HG03196 (cell line): ENCODE measurements around the gene SUN1.
"Not testable (repeated sequence)": the region's sequence is repeated elsewhere in the genome, so short reads cannot be mapped to it uniquely, and the experiment has no call there.

Experiments used
- ATAC-seq: cut with Tn5 transposase; IDR thresholded peaks from one replicate; pipeline ENCODE4 v1.9.1; 2021; ENCODE audit not compliant: unreplicated experiment

Gene SUN1

DNA sequence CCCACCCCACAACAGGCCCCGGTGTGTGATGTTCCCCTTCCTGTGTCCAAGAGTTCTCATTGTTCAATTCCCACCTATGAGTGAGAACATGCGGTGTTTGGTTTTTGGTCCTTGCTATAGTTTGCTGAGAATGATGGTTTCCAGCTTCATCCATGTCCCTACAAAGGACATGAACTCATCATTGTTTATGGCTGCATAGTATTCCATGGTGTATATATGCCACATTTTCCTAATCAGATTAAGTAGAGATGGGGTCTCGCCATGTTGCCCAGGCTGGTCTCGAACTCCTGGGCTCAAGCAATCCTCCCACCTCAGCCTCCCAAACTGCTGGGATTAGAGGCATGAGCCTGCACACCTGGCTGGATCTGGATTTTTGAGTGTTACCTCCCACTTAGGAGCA lies 28.5 kb upstream of the SUN1 start:
- ATAC-seq: not testable (repeated sequence)

DNA sequence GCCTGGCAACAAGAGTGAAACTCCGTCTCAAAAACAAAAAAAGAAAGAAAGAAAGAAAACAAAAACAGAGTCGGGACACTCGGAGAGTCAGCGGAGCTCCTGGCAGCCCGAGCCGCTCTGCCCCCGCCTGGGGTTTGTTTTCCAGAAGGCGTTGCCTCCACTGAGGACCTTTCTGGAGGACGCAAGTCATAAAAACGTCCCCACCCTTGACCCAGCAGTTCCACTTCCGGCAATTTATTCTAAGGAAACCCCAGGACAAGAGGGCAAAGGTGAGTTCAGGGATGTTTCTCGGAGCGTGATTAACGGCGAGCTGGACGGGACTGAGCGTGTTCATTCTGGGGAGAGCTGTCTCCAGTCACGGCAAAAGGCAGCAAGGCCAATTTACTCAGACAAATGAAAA lies 27.0 kb upstream of the SUN1 start:
- ATAC-seq: no peak

GRCh38 chr7:815284-816216 lies 16.7 kb upstream of the SUN1 start:
- no peak for ATAC-seq

GRCh38 chr7:816300-816750 lies 16.0 kb upstream of the SUN1 start:
- ATAC-seq: peak; percentile 85

DNA sequence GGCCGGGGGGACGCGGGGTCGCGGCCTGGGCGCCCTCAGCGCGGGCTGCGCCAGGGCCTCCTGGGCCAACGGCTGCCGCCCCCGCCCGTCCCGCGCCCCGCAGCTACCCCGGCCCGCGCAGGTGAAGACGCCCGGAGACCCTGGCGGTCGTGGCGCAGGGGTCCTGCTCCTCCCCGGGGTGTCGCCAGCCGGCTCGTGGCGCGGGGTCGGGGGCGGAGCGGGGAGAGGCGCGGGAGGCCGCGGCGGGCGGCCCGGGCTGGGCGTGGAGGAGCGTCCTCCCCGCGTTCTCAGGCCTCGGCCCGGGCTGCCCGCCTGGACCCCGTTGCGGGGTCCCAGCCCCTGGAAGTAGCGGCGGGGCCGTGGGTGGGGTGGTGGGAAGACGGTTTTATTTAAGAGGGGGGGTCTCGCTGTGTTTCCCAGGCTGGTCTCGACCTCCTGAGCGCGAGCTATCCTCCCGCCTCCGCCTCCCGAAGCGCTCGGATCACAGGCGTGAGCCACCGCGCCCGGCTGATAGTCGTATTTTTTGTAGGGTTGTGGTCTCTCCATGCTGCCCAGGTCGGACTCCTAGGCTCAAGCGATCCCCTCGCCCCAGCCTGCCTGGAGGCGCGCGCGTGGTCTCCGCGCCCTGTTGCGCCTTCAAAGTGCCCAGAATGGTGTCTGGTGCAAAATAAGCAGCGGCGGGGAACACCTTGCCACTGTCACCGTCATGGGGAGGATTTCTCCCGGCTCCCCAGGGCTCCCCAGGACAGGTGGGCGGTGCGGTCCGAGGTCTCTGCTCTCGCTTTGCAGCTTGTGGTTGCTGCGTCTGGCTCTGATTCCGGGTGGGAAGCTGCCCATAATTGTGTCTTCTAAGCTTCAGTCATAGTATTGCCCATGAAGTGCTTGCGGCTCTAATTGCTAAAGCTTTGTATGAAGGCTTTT lies 15.3 kb upstream of the SUN1 start:
- peak; percentile 14 for ATAC-seq

GRCh38 chr7:818031-818699 lies 14.1 kb upstream of the SUN1 start:
- no peak for ATAC-seq

GRCh38 chr7:820341-820740 lies 11.9 kb upstream of the SUN1 start:
- ATAC-seq: no peak

GRCh38 chr7:821688-822087 lies 10.6 kb upstream of the SUN1 start:
- ATAC-seq: no peak

- no peak for ATAC-seq
Observed at GRCh38 chr7:822692-823276, 9.5 kb upstream of the SUN1 start.

DNA sequence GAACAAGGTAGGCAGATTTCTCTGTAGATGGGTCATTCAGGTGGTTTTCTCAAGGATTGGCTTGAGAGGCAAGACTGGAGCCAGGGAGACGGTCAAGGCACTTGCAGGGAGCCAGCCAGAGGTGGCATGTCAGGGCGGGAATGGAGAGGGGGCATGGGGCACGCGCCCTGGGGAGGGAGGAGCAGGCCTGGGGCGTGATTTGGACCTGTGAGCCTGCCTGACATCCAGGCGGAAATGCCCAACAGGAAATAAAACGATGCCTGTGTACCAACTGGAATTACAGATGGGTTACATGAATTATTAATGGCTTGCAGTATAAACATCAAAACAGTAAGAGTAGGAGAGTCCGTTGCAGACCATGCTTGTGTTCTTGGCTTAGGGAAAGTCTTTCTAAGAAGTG lies 8.6 kb upstream of the SUN1 start:
- no peak for ATAC-seq

DNA sequence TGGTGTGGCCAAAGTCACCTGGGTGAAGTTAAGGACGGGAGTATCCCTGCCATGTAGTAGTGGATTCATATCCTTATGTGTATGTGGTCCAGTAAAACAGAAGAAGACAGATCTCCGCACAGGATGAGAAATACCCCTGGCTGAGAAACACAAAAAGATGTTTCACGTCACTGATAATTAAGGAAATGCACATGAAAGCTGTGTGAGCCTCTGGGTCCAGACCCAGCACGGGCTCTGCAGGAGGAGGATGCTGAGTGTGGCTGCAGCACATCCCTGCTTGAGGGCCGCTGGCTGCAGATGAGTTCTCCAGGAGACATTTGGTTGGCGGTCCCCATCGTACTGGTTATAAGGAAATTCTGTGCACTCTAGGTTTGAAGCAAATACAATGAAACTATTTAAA lies 8.2 kb upstream of the SUN1 start:
- ATAC-seq: no peak

- no peak for ATAC-seq
Observed at GRCh38 chr7:824664-825063, 7.6 kb upstream of the SUN1 start.

GRCh38 chr7:825386-825785 lies 6.9 kb upstream of the SUN1 start:
- no peak for ATAC-seq

- ATAC-seq: no peak
Observed at GRCh38 chr7:826230-826917, 5.9 kb upstream of the SUN1 start.

DNA sequence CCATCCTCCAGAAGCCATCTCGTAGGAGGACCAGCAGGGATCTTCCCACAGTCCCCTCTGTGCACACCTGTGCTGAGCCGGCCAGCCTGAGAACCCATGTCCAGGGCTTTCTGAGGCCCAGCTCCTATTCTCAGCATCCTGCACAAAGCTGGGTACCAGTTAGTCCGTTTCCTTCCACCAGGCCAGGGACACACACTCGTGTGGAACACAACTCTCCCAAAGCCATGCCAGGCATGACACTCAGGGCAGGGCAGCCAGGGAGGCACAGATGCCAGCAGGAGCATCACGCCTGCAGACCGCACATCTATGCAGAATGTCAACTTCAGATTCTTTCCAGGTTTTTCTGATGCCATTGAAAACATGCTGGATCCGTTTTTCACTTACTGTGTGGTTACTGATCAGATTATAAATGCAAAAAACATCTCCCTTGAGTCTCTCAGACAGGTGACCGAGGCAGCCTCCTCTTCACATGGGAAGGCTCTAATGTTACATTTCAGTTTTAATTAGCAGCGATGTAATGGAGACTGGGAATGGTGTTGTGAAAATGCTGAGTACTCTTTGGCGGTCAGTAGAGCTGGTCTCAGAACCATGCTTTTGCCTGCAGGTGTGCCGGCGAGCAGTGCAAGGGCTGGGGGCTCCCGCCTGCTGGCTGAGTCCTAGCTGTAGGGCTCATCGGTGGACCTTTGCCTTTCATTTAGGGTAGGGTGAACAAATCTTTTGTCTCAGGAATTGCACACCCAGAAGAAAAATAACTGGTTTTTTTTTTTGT lies 3.3 kb upstream of the SUN1 start:
- ATAC-seq: no peak

GRCh38 chr7:830069-830468 lies 2.2 kb upstream of the SUN1 start:
- no peak for ATAC-seq

DNA sequence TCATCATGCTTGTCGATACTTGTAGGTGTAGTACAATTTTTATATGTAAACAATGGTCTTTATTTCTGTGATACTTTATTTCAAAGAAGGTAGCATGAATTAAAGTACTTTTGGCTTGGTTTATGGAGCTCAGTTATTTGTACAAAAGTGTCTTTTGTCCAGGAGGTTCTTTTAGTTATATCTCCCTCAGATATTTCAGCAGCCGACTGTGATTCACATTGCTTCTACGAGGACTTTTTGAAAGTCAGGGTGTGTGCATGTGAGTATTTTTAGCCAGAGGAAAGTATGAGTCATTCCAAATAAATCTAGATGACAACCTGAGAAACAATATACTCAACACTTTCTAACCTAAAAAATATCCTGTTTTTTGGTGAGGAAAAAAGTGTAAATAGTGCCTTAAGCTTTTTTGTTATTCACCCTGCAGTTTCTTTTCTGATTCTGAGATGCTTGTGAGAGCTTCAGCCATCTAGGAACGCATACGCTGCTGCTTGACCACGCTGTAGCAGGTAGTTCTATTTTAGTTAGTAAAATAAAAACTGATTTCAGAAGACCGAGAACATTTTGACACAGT lies 595 bp upstream of the SUN1 start:
- ATAC-seq: peak; percentile 64

DNA sequence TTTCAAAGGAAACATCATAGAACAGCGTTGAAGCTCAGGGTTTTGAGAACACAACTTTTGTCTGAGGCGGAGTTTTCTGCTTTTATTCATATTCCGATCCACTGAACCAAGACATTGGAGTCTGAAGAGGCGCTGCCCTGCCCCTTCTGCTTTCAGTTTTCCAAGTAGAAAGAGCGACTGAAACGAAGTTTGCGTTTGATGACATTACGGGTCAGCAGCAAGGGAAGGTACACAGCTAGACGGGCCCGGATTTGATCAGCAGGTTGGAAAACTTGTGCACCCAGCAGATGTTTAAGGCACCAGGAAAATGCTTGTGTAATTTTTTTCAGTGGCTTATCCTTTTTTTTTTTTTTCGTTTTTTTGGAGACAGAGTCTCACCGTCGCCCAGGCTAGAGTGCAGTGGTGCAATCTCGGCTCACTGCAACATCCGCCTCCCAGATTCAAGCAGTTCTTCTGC lies 720 bp downstream of the SUN1 start:
- no peak for ATAC-seq

DNA sequence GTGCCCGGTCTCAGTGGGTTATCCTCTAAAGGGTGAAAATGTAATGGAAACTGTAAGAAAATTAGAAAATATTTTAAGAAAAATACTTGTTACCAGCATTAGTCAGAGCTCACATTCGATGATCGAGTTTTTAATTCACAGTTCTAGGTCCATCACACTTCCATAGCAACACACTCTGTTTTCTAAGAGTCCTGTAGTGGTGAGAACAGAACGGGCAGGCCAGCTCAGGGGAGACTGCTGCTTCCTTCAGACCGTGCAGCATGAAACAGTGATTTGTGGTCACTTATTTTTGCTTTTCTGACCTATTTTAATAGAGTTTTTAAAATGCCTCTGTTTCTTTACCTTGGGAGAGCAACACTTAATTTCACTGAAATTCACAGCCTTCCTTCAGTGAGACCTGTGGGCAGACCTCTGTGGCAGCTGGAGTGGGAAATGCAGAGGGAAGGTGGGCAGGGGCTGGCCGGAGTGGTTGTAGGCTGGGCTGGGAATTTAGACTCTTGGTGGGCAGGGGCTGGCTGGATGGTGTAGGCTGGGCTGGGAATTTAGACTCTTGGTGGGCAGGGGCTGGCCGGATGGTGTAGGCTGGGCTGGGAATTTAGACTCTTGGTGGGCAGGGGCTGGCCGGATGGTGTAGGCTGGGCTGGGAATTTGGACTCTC lies 1.5 kb downstream of the SUN1 start:
- no peak for ATAC-seq
